ENCODE results near the gene LRRC15.

DNA sequence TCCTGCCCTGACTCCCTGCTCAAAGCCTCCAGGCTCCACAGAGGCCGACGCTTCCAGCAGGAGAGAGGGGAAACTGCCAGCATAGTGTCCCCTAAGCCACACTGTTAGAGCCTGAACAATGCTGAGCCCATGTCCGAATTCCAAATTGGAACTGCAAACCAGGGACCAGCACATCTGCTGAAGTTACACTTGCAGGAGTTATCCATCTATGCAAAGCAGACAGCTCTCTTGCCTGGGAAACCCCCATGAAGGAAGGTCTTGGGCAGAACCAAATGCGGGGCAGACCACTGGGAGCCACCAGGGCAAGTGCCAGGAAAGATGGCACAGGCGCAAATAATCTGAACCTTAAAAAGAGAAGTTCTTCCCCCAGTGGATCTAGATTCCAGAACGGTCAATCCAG lies 625 bp downstream of the LRRC15 start:
- TF ChIP-seq, protein P1, sequence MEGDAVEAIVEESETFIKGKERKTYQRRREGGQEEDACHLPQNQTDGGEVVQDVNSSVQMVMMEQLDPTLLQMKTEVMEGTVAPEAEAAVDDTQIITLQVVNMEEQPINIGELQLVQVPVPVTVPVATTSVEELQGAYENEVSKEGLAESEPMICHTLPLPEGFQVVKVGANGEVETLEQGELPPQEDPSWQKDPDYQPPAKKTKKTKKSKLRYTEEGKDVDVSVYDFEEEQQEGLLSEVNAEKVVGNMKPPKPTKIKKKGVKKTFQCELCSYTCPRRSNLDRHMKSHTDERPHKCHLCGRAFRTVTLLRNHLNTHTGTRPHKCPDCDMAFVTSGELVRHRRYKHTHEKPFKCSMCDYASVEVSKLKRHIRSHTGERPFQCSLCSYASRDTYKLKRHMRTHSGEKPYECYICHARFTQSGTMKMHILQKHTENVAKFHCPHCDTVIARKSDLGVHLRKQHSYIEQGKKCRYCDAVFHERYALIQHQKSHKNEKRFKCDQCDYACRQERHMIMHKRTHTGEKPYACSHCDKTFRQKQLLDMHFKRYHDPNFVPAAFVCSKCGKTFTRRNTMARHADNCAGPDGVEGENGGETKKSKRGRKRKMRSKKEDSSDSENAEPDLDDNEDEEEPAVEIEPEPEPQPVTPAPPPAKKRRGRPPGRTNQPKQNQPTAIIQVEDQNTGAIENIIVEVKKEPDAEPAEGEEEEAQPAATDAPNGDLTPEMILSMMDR (conservative IDR thresholded peaks at IDR 0.05; ENCODE audit: low read length), result no peak
- no peak for TF ChIP-seq EZH2phosphoT487 (IDR thresholded peaks at IDR 0.05; ENCODE audit: borderline replicate concordance, low read depth, low read length)
